NCI-H510A (cell line): ENCODE results near the gene PRDX5.
A peak's percentile ranks its signal among the peaks of the same experiment; 100 is the strongest.

Experiments
- DNase-seq: peaks from one replicate; lab custom pipeline; 2025; lab: John Stamatoyannopoulos, UW

Gene PRDX5

GRCh38 chr11:64290352-64291261 lies 27.3 kb upstream of the PRDX5 start:
- DNase-seq = no peak

DNA sequence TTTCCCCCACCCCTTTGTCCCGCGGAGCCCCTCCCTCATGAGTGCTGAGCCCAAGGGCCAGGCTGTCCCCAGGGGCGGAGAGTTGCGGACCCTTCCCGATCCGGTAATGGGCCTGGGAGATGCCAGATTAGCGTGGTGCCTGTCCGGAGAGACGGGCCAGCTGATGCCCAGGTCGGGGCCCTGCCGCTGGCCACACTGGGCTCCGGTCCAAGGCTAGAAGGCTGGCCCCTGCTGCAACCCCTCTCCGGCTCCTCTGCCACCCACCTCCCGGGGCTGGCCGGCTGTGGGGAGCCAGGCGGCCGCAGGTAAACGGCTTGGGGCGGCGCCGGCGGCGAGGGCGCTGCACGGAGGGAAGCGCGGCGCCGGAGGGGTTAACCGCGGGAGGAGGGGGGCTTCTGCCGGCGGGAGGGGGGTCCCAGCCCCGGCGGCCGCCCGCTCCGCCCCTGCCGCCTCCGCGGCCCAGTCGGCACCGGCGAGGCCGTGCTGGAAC lies 26.6 kb upstream of the PRDX5 start, which contains the start of gene KCNK4:
KCNK4 (plus strand) TSS at position 41 of the 490 bp plus-strand sequence. CDS start 1,717 bp downstream, outside the sequence.
- DNase-seq = no peak

DNA sequence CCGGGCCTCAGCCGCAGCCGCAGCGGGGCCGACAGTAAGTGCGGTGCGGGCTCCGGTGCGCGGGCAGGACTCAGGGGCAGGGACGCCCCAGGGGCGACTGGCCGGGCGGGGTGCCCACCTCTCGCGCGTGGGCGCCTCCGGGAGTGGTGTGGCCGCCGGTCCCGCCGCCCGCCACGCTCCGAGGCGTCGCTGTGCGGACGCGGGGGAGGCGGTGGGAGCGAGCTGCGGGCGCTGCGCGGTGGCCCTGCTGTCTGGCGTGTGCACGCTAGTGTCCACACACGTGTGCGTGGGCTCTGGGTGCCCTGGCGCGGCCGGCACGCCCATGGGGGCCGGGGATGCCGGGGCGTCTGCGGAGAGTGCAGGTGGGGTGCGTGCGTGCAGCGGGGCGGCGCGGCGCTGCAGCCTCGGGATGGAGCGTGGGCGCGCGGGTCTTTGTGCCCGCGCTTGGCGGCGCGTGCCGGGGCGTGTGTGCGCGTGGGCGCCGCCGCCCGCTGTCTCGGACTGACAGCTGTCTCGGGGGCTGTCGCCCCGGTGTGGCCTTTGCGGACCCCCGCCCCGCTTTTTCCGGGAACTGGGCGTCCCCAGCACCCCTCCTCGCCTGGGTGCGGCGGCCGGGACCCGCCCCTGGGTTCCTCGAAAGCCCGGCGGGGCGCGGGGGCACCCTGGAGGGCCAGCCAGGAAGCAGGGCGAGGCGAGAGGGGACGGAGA lies 26.0 kb upstream of the PRDX5 start:
- DNase-seq = no peak

- no peak for DNase-seq
Measured at GRCh38 chr11:64292460-64293254, 25.3 kb upstream of the PRDX5 start.

DNA sequence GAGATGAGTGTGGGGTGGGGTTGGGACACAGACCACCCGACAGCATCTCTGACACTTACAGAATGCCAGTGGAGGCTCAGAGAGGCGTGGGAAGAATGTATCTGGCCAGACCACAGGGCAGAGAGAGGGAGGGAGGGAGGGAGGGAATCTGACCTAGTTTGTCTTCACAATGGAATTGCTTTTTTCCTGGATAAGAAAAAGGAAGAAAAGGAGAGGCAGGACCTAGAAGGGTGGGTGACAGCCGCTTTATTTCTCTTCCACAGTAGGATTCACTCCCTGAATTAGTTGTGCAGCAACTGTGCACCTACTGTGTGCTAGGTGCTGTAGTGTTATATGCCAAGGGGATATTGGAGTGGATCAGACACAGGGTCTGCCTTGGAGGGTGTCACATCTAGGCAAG lies 23.1 kb upstream of the PRDX5 start:
- DNase-seq = no peak

GRCh38 chr11:64295760-64296159 lies 22.2 kb upstream of the PRDX5 start:
- no peak for DNase-seq

GRCh38 chr11:64296236-64296635 lies 21.7 kb upstream of the PRDX5 start:
- DNase-seq = no peak

DNA sequence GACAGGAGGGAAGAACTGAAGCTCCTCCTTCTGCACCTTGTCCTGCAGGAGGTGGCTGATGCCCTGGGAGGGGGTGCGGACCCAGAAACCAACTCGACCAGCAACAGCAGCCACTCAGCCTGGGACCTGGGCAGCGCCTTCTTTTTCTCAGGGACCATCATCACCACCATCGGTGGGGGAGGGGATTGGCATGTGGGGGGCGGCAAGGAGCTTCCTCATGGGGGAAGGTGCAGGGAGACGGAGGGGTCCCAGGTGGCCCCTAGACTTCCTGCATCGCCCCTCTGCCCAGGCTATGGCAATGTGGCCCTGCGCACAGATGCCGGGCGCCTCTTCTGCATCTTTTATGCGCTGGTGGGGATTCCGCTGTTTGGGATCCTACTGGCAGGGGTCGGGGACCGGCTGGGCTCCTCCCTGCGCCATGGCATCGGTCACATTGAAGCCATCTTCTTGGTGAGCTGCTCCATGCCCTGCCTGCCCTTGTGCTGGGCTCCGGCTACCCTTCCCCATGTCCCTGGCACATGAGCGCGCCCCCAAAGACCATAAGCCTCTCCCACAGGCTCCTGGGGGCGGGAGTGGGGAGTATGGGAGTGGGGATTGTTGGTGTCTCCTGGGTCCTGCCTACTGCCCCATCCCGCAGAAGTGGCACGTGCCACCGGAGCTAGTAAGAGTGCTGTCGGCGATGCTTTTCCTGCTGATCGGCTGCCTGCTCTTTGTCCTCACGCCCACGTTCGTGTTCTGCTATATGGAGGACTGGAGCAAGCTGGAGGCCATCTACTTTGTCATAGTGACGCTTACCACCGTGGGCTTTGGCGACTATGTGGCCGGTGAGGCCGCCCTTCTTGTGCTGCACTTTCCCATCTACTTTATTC lies 20.9 kb upstream of the PRDX5 start:
- no peak for DNase-seq

GRCh38 chr11:64297699-64298358 lies 20.1 kb upstream of the PRDX5 start:
- DNase-seq = no peak

DNA sequence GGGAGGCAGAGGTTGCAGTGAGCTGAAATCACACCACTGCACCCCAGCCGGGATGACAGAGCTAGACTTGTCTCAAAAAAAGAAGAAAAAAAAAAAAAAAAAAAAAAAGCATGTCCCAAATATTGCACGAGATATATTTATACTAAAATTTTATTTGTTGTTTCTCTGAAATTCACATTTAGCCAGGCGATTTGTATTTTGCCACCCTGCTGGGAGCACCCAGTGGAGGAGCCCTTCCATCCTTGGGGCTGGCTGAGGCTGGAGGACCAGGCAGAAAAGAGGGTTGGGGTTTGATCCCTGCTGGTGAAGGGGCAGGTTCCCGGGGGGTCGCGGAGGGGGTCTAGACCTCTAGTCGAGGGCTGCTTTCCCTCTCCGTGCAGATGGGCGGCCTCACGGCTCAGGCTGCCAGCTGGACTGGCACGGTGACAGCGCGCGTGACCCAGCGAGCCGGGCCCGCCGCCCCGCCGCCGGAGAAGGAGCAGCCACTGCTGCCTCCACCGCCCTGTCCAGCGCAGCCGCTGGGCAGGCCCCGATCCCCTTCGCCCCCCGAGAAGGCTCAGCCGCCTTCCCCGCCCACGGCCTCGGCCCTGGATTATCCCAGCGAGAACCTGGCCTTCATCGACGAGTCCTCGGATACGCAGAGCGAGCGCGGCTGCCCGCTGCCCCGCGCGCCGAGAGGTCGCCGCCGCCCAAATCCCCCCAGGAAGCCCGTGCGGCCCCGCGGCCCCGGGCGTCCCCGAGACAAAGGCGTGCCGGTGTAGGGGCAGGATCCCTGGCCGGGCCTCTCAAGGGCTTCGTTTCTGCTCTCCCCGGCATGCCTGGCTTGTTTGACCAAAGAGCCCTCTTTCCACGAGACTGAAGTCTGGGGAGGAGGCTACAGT lies 18.7 kb upstream of the PRDX5 start:
- DNase-seq = no peak

- no peak for DNase-seq
Measured at GRCh38 chr11:64299847-64300648, 17.9 kb upstream of the PRDX5 start, which contains the start of gene CATSPERZ. TSS of gene CATSPERZ (plus strand) at chr11:64300358. CDS start at chr11:64300411, 53 bp downstream.

GRCh38 chr11:64303109-64304031 lies 14.6 kb upstream of the PRDX5 start:
- DNase-seq = no peak

DNA sequence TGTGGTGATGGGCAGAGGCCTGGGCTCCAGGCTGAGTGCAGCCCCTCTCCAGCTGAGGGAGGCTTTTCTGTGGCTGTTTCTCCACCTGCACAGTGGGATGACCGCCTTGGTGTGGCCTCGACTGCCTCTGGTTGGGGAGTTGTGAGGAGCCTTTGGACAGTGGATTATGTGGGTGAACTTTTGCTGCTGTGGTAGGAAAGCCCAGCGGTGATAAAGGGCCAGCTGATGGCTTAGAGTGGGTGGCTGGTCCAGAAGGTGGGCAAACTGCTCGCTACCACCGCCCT lies 13.9 kb upstream of the PRDX5 start:
- no peak for DNase-seq

GRCh38 chr11:64304316-64305072 lies 13.4 kb upstream of the PRDX5 start:
- peak; percentile 86 for DNase-seq

DNA sequence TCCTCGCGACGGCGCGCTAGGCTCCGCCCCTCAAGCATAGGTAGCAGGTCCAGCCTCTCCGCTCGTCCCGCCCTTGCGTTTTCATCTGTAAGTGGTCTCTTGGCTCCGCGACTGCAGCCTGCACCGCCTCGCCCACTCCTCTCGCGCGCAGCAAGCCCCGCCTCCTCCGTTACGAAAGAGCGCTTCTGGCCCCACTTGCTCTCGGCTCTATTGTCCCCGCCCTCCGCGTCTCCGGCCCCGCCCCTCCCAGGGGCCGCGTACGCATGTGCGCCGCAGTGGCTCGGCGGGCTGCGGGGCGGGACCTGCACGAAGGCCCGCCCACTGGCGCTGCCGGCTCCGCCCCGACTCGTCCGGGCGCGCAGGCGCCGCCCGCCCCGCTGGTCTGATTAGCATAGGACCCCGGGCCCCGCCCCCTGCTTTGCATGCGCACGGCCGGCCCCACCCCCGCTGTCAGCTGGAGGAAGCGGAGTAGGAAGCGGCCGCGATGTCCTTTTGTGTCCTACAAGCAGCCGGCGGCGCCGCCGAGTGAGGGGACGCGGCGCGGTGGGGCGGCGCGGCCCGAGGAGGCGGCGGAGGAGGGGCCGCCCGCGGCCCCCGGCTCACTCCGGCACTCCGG lies 12.7 kb upstream of the PRDX5 start, which contains the start of gene ESRRA:
ESRRA (plus strand) TSS at position 450 of the 616 bp plus-strand sequence. CDS start 1,656 bp downstream, outside the sequence.
- peak; percentile 97 for DNase-seq
